SK-N-SH (cell line): ENCODE measurements around the gene PIMREG. TPM values are rescaled to one million over a fixed set of nuclear protein-coding genes. Genes with fewer than 3 reads are reported as not detected.

Source experiments
- CTCF ChIA-PET: fragments of 300-600, 350-600 bp; formaldehyde crosslinking; extraction: SDS; loops from one replicate; lab custom pipeline; 2021; lab: Yijun Ruan, JAX
- POLR2A ChIA-PET: fragments of 350-600 bp; sonication (Branson Sonifier 250); formaldehyde crosslinking; extraction: SDS; loops from one replicate; lab custom pipeline; 2020; ENCODE audit warnings: antibody characterized with exemption, inconsistent platforms; lab: Yijun Ruan, JAX
- DNase-seq: peaks from one replicate; pipeline ENCODE4 v3.0.0; 2012
- H2AFZ ChIP-seq: fragments of 200-600 bp; sonication (generic); 2 replicates; pipeline ENCODE4 v1.8.1; 2016; ENCODE audit warnings: antibody characterized with exemption, mild to moderate bottlenecking, low read depth
- H3F3A ChIP-seq: fragments of 200-600 bp; sonication (generic); replicated peaks from 2 replicates; pipeline ENCODE3; 2016; ENCODE audit warnings: antibody characterized with exemption, mild to moderate bottlenecking; ENCODE audit not compliant: insufficient read depth
- H3K27ac ChIP-seq, 2 experiments: fragments of 200-500 bp in 1 of 2; fragments of 200-600 bp in 1 of 2; sonication (Bioruptor generic) in 1 of 2; sonication (generic), shearing (Covaris generic) in 1 of 2; 2 replicates each; pipeline versions ENCODE4 v1.5.1 to v1.6.1; 2014 to 2016; ENCODE audit warnings: low read depth in 2 of 2, inconsistent platforms in 1 of 2, low read length in 1 of 2, mild to moderate bottlenecking in 1 of 2, mixed read lengths in 1 of 2
- H3K27me3 ChIP-seq: fragments of 200-600 bp; sonication (generic), shearing (Covaris generic); 2 replicates; pipeline ENCODE4 v1.6.1; 2016; ENCODE audit warnings: mixed run types; ENCODE audit not compliant: insufficient read depth
- H3K36me3 ChIP-seq, 2 experiments: fragments of 200-500 bp in 1 of 2; fragments of 200-600 bp in 1 of 2; sonication (Bioruptor generic) in 1 of 2; sonication (generic) in 1 of 2; replicated peaks in 1 of 2; 2 replicates each; pipeline versions ENCODE3 to v1.5.1; 2014 to 2016; ENCODE audit warnings: low read length in 1 of 2, mild to moderate bottlenecking in 1 of 2; ENCODE audit not compliant: insufficient read depth in 2 of 2, control insufficient read depth in 1 of 2
- H3K4me1 ChIP-seq, 2 experiments: fragments of 200-500 bp in 1 of 2; fragments of 200-600 bp in 1 of 2; sonication (Bioruptor generic) in 1 of 2; sonication (generic), shearing (Covaris generic) in 1 of 2; 2 replicates each; pipeline versions ENCODE4 v1.5.1 to v1.6.1; 2014 to 2016; ENCODE audit warnings: low read depth in 1 of 2, low read length in 1 of 2, mixed run types in 1 of 2; ENCODE audit not compliant: insufficient read depth in 2 of 2, control insufficient read depth in 1 of 2
- H3K4me2 ChIP-seq: fragments of 200-600 bp; sonication (generic), shearing (Covaris generic); 2 replicates; pipeline ENCODE4 v1.6.1; 2017; ENCODE audit warnings: mixed run types
- H3K4me3 ChIP-seq, 2 experiments: fragments of 200-500 bp in 1 of 2; fragments of 200-600 bp in 1 of 2; sonication (Bioruptor generic) in 1 of 2; sonication (generic), shearing (Covaris generic) in 1 of 2; 2 replicates each; pipeline versions ENCODE4 v1.5.1 to v1.8.1; 2014 to 2016; ENCODE audit warnings: low read depth in 2 of 2, inconsistent platforms in 1 of 2, low read length in 1 of 2, mild to moderate bottlenecking in 1 of 2, mixed read lengths in 1 of 2, moderate library complexity in 1 of 2
- H3K79me2 ChIP-seq: fragments of 200-600 bp; sonication (generic); 2 replicates; pipeline ENCODE4 v1.8.1; 2017; ENCODE audit warnings: mild to moderate bottlenecking; ENCODE audit not compliant: insufficient read depth
- H3K9ac ChIP-seq: fragments of 200-600 bp; sonication (generic); 2 replicates; pipeline ENCODE4 v1.6.1; 2017; ENCODE audit warnings: mixed run types
- H3K9me2 ChIP-seq: fragments of 200-600 bp; sonication (generic); 2 replicates; pipeline ENCODE4 v1.6.1; 2017; ENCODE audit warnings: mixed run types
- H3K9me3 ChIP-seq: fragments of 200-600 bp; sonication (generic); 2 replicates; pipeline ENCODE4 v1.6.1; 2017; ENCODE audit warnings: mixed run types, mild to moderate bottlenecking, moderate library complexity
- H4K20me1 ChIP-seq: fragments of 200-600 bp; sonication (generic); 2 replicates; pipeline ENCODE4 v1.6.1; 2017; ENCODE audit warnings: mild to moderate bottlenecking, mixed run types; ENCODE audit not compliant: insufficient read depth
- ELF1 ChIP-seq: IDR thresholded peaks from 2 replicates; pipeline ENCODE4 v1.4.0; 2012
- EP300 ChIP-seq, 2 experiments: IDR thresholded peaks; 2 replicates each; pipeline versions ENCODE4 v1.4.0 to v1.6.1; 2012; ENCODE audit warnings: borderline replicate concordance in 1 of 2, low read depth in 1 of 2, low read length in 1 of 2
- FOXJ3 ChIP-seq: sonication (generic); formaldehyde crosslinking; IDR thresholded peaks from 2 replicates; pipeline ENCODE4 v1.5.1; 2020; ENCODE audit warnings: mild to moderate bottlenecking, missing genetic modification reagents
- IRF3 ChIP-seq: fragments of 150-350 bp; IDR thresholded peaks from 2 replicates; pipeline ENCODE4 v1.6.1; 2016; ENCODE audit warnings: mild to moderate bottlenecking, low read depth, low read length
- JUND ChIP-seq: IDR thresholded peaks from 2 replicates; pipeline ENCODE4 v1.4.0; 2012
- MEF2A ChIP-seq: IDR thresholded peaks from 2 replicates; pipeline ENCODE4 v1.4.0; 2012; ENCODE audit warnings: low read depth, borderline replicate concordance
- NFIC ChIP-seq: IDR thresholded peaks from 2 replicates; pipeline ENCODE4 v1.4.0; 2012; ENCODE audit warnings: borderline replicate concordance
- NRF1 ChIP-seq: IDR thresholded peaks from 2 replicates; pipeline ENCODE4 v1.6.1; 2012; ENCODE audit warnings: low read depth, mild to moderate bottlenecking, low read length
- PBX3 ChIP-seq: IDR thresholded peaks from 2 replicates; pipeline ENCODE4; 2012
- RAD21 ChIP-seq: IDR thresholded peaks from 2 replicates; pipeline ENCODE4 v1.6.1; 2012; ENCODE audit warnings: mild to moderate bottlenecking, low read length
- REST ChIP-seq: IDR thresholded peaks from 2 replicates; pipeline ENCODE4 v1.6.1; 2012; ENCODE audit warnings: mild to moderate bottlenecking, low read depth, low read length, moderate library complexity
- RXRA ChIP-seq: IDR thresholded peaks from 2 replicates; pipeline ENCODE4 v1.4.0; 2012; ENCODE audit warnings: low read depth, mild to moderate bottlenecking, borderline replicate concordance
- SMC3 ChIP-seq: IDR thresholded peaks from 2 replicates; pipeline ENCODE4 v1.6.1; 2012; ENCODE audit warnings: low read depth, low read length, improper control_type of control experiment
- TAF1 ChIP-seq: IDR thresholded peaks from 2 replicates; pipeline ENCODE4 v1.6.1; 2012; ENCODE audit warnings: low read depth, mild to moderate bottlenecking, low read length, moderate library complexity, borderline replicate concordance
- YY1 ChIP-seq: IDR thresholded peaks from 2 replicates; pipeline ENCODE4 v1.4.0; 2012; ENCODE audit warnings: low read depth, mild to moderate bottlenecking
- ZBTB33 ChIP-seq: IDR thresholded peaks from 2 replicates; pipeline ENCODE4 v1.4.0; 2012; ENCODE audit warnings: low read depth, borderline replicate concordance
- WGBS: methylation state at CpG from one replicate; pipeline ENCODE4 v1.1.6; 2017; ENCODE audit warnings: low lambda C conversion rate; 5-methylcytosine and 5-hydroxymethylcytosine counted together
- polyA plus RNA-seq, 3 experiments: library from polyadenylated mRNA; depleted of rRNA; stranded (reverse); fragments of >200 nt; gene quantifications; 2 replicates each; pipeline ENCODE4 v1.2.3, GENCODE V29; 2012

PIMREG gene
- polyA plus RNA-seq, 1 of the 3 experiments (the other 2 are of a cell fraction) = 19.6 TPM

GRCh38 chr17:6477831-6478383, 33.7 kb downstream of the PIMREG start:
- H4K20me1 ChIP-seq = no peaks in the 10 kb centered on the region
- no peak overlapping the region for H3K9ac ChIP-seq
- H3K4me2 ChIP-seq = no peak overlapping the region
- DNase-seq = no peak
- peaks cover 0 to 16% of the 10 kb centered on the region in 2 experiments; a peak in 1 of 4 replicates for H3K4me1 ChIP-seq
- H3K27ac ChIP-seq = no peak overlapping the region
- CTCF ChIA-PET = no interaction called here
- no peak overlapping the region for H2AFZ ChIP-seq
- no peak overlapping the region for H3K4me3 ChIP-seq
- H3K9me3 ChIP-seq = no peaks in the 10 kb centered on the region
- POLR2A ChIA-PET = no interaction called here
- no peaks in the 10 kb centered on the region for H3F3A ChIP-seq
- H3K79me2 ChIP-seq = no peaks in the 10 kb centered on the region
- no peaks in the 10 kb centered on the region for H3K36me3 ChIP-seq
- no peaks in the 10 kb centered on the region for H3K27me3 ChIP-seq
- WGBS = 83% methylated on average over 14 of the region's 14 CpGs
- no peaks in the 10 kb centered on the region for H3K9me2 ChIP-seq
- no peak for TF ChIP-seq REST
- no peak for TF ChIP-seq PBX3
- TF ChIP-seq TAF1 = no peak
- no peak for TF ChIP-seq ZBTB33
- TF ChIP-seq NRF1 = no peak
- no peak for TF ChIP-seq JUND
- no peak for TF ChIP-seq YY1
- TF ChIP-seq FOXJ3 = no peak
- TF ChIP-seq RXRA = no peak
- TF ChIP-seq MEF2A = no peak
- TF ChIP-seq ELF1 = no peak
- no peak for TF ChIP-seq NFIC
- no peak for TF ChIP-seq RAD21
- no peak for TF ChIP-seq SMC3
- no peak for TF ChIP-seq IRF3
- TF ChIP-seq EP300 (IDR thresholded peaks at IDR 0.05; ENCODE audit: borderline replicate concordance in 1 of 2, low read depth in 1 of 2, low read length in 1 of 2) = no peak
